ENCODE data around the gene FCGBP. TPM values are rescaled to one million over a fixed set of nuclear protein-coding genes. Genes with fewer than 3 reads are reported as not detected.
A peak's percentile ranks its signal among the peaks of the same experiment; 100 is the strongest.
"Not testable (repeated sequence)": the region's sequence is repeated elsewhere in the genome, so short reads cannot be mapped to it uniquely, and the experiment has no call there.

The FCGBP gene
- total RNA-seq, 2 donors from 2014 or later, result 3.4 to 6.6 TPM

DNA sequence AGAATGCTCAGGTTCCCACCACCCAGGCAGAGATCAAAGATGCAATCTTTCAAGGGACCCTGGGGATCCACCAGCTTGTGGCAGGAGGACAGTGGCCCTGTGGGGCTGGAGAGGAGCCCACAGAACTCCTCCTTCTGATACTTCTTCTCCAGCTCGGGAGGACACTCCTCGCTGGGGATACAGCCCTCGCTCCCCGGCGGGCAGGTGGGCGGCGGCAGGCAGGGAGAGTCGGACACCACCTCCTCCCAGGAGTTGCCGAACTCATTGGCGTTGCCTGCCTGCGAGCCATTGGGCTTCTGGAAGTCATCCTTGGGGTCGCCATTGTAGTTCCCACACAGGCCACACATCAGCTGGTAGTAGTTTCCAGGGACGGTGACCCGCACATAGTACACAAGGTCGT, 32.1 kb downstream of the FCGBP start:
- not testable (repeated sequence) for H3K4me1 Mint-ChIP-seq (ENCODE audit: low read depth in 2 of 2); H3K27ac Mint-ChIP-seq; DNase-seq (ENCODE audit: low spot score)

DNA sequence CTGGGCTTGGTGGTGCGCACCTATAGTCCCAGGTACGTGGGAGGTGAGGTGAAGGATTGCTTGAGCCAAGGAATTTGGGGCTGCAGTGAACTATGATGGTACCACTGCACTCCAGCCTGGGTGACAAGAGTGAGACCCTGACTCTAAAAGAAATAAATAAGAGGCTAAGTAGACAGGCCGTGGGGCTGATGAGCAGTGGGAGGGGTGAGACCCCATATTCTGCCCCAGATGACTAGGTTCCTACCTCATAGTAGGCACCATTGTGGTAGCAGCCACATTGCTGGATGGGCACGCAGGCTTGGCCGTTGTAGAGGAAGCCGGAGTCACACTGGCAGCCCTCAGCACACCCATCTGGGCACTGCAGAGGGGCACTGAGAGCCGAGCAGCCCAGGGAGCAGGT, 32.8 kb downstream of the FCGBP start:
- H3K9me3 Mint-ChIP-seq; ATAC-seq; H3K4me1 Mint-ChIP-seq (ENCODE audit: low read depth in 2 of 2); H3K27ac Mint-ChIP-seq; H3K36me3 Mint-ChIP-seq; H3K27me3 Mint-ChIP-seq; H3K4me3 Mint-ChIP-seq; DNase-seq (ENCODE audit: low spot score): not testable (repeated sequence)

More for the DNA sequence above, 32.1 kb downstream of the FCGBP start:
- not testable (repeated sequence) for H3K9me3 Mint-ChIP-seq, H3K27me3 Mint-ChIP-seq, H3K4me3 Mint-ChIP-seq, ATAC-seq, H3K36me3 Mint-ChIP-seq

DNA sequence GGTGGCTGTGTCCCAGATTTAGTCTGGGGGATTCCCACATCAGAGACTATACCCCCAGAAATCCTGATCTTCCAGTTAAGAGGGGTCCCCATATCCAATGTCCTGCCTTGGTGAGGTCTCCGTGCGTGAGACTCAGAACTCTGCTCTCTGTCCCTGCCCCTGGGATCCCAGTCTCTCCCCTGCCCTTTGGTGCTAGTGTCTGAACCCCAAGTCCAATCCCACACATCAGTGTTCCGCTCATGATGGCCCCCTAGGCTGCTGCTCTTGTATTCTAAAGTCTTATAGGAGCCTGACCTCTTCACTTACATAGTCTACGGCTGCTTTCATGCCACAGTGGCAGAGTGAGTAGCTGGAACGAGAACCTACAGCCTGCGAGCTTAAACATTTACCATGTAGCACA, 35.6 kb downstream of the FCGBP start:
- not testable (repeated sequence) for H3K4me1 Mint-ChIP-seq (ENCODE audit: low read depth in 2 of 2); ATAC-seq; H3K27me3 Mint-ChIP-seq; DNase-seq (ENCODE audit: low spot score); H3K9me3 Mint-ChIP-seq; H3K4me3 Mint-ChIP-seq; H3K36me3 Mint-ChIP-seq
- peak overlapping the region in 1 of 2 donors; percentile 60 for H3K27ac Mint-ChIP-seq

DNA sequence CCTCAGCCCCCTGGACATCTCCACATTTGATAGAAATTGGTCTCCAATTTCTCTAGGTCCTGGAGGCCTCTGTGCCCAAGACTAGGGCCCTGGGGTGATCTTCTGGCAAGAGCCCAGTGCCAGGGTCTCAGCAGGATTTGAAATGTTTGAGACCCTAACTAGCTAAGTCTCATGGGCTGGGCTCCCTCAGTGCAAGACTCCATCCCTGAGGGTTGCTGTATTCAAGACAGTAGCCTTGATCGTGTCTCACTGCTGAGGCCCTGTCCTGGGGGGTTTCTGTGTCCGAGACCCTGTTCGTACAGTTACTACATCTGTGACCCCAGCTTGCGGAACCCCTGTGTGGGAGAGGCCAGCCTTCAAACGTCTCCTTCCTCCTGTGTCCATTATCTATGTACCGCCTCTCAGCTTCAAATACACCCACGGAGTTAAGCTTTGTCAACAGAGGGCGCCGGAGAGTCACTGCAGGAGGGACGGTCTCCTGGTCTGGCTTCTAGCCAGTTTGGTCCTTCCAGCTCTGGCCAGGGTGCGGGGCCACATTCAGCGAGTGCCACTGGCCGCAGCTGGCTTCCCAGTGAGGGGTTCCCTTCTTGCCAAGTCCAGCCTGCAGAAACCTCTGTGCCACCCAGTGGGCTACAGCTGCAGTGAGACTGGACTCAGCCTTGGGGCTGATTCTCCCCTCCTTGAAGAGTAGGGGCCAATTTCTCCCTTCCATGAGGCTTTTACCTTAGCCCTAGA, 36.8 kb downstream of the FCGBP start:
- H3K9me3 Mint-ChIP-seq; H3K4me3 Mint-ChIP-seq; H3K27me3 Mint-ChIP-seq; H3K27ac Mint-ChIP-seq; H3K4me1 Mint-ChIP-seq (ENCODE audit: low read depth in 2 of 2); DNase-seq (ENCODE audit: low spot score); H3K36me3 Mint-ChIP-seq: not testable (repeated sequence)
- ATAC-seq, result peak; percentile 77 to 87

DNA sequence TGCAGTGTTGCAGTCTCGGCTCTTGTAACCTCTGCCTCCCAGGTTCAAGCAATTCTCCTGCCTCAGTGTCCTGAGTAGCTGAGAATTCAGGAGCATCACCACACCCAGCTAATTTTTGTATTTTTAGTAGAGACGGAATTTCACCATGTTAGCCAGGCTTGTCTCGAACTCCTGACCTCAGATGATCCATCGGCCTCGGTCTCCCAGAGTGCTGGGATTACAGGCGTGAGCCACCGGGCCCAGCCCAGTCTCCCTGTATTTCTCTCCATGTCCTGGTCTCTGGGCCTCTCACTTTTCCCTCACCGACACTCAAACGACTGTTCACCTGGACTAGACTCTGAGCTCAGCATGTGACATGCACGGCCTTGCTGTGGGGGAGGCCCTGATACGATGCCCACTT, 39.3 kb downstream of the FCGBP start:
- not testable (repeated sequence) for H3K4me3 Mint-ChIP-seq; H3K27ac Mint-ChIP-seq; DNase-seq (ENCODE audit: low spot score); H3K36me3 Mint-ChIP-seq; ATAC-seq; H3K27me3 Mint-ChIP-seq; H3K9me3 Mint-ChIP-seq; H3K4me1 Mint-ChIP-seq (ENCODE audit: low read depth in 2 of 2)

DNA sequence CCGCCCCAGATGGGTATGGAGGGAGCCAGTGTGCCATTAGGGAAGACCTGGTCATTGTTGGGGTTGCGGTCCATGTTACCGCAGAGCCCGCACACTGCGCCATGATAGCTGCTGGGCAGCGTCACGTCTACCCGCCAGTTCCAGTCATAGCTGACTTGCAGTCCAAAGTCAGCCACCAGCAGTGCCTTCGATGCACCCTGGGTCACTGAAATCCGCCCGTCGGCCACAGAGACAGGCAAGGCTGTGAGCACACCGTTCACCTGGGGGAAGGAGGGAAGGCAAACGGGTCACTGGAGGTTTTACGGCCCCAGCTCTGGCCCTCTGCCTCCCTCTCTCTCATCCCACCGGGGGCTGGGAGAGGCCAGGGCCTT, 40.2 kb downstream of the FCGBP start:
- H3K4me3 Mint-ChIP-seq; H3K9me3 Mint-ChIP-seq; H3K4me1 Mint-ChIP-seq (ENCODE audit: low read depth in 2 of 2); DNase-seq (ENCODE audit: low spot score); ATAC-seq; H3K36me3 Mint-ChIP-seq; H3K27me3 Mint-ChIP-seq; H3K27ac Mint-ChIP-seq: not testable (repeated sequence)

DNA sequence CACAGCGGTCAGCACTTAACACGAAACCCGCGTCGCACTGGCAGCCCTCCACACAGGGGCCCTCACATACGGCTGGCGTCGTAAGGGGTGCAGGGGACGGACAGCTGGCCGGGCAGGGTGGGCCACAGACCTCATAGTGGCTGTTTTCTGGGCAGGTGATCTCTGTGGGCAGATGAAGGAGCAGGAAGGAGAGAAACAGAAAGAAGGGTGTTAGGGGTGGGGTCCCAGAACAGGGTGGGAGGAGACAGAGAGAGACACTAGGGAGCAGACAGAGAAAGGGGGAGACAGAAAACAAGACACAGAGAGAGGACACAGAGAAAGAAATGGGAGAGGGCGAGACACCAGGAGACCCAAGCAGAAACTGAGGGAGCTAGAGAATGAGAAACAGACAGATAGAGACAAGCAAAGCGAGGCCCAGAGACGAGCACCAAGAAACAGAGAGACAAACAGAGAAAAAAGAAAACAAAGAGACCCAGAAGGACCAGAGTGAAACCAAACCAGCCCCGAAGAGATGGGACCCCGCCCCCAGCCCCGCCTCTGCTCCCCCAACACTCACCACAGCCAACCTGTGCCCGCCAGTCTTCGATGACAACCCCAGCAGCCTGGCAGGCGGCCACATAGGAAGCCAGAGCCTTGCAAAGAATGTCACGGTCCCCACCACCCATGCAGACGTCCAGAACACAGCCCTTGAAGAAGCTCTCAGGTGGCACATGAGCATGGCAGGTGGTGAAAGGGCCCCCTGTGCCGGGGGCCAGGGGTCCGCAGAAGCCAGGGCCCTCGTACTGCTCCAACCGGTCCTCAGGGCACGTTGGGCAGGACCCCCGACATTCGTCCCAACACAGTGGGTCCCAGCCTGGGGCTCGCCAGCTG, 40.8 kb downstream of the FCGBP start:
- peak overlapping the region; percentile 21 for H3K4me3 Mint-ChIP-seq
- H3K27ac Mint-ChIP-seq, result peak overlapping the region in 1 of 2 donors; percentile 30
- not testable (repeated sequence) for H3K9me3 Mint-ChIP-seq; DNase-seq (ENCODE audit: low spot score); H3K36me3 Mint-ChIP-seq; H3K4me1 Mint-ChIP-seq (ENCODE audit: low read depth in 2 of 2); H3K27me3 Mint-ChIP-seq
- ATAC-seq, result peak in 1 of 2 donors; percentile 17

DNA sequence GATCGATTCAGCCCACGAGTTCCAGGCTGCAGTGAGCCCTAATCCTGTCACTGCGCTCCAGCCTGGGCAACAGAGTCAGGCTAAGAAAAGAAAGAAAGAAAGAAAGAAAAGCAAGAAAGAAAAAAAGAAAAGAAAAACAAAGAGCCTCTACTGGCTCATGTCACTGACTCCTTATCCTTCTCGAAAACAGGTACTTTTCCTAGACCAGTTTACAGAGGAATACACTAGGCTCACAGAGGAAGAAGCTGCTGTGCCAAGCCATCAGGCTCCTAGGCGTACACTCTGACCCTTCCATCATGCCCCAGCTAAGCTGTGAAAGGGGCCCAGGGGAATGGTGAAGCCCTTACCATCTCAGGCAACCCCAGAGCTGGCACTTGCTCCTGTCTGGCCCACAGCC, 41.9 kb downstream of the FCGBP start:
- H3K4me1 Mint-ChIP-seq (ENCODE audit: low read depth in 2 of 2); H3K36me3 Mint-ChIP-seq; H3K4me3 Mint-ChIP-seq; DNase-seq (ENCODE audit: low spot score); H3K27ac Mint-ChIP-seq; H3K27me3 Mint-ChIP-seq; H3K9me3 Mint-ChIP-seq; ATAC-seq: not testable (repeated sequence)

DNA sequence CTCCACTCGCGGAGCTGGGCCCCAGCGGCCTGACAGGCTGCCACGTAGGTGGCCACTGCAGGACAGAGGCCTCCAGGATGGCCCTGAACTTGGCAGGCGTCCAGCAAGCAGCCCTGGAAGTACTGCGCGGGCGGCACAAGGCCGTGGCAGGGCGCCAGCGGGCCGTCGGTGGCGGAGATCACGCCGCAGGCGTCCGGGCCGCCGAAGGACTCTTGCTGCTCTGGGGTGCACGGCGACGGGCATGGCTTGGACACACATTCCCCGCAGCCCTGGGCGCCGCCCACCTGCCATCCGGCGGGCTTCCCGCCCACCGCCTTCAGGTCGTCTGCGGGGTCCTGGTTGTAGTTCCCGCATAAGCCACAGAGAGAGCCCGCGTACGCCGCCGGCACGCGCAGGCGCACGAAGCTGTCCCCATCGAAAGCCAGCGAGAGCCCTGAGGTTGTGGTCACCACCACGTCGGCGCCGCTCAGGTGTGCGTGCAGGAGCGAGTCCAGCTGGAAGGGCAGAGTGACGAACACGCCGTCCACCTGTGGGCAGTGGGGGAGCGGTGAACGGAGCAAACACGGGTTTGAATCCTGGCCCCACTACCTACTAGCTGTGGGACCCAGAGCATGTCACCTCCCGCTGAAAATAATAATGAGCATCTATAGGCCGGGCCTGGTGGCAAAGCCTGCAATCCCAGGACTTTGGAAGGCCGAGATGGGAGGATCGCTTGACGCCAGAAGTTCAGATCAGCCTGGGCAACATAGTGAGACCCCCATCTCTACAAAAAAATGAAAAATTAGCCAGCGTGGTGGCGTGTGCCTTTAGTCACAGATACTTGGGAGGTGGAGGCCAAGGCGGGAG, 42.6 kb downstream of the FCGBP start:
- not testable (repeated sequence) for H3K9me3 Mint-ChIP-seq; H3K27me3 Mint-ChIP-seq; DNase-seq (ENCODE audit: low spot score); H3K4me1 Mint-ChIP-seq (ENCODE audit: low read depth in 2 of 2); H3K4me3 Mint-ChIP-seq; H3K36me3 Mint-ChIP-seq; H3K27ac Mint-ChIP-seq
- peak; percentile 3 to 28 for ATAC-seq

DNA sequence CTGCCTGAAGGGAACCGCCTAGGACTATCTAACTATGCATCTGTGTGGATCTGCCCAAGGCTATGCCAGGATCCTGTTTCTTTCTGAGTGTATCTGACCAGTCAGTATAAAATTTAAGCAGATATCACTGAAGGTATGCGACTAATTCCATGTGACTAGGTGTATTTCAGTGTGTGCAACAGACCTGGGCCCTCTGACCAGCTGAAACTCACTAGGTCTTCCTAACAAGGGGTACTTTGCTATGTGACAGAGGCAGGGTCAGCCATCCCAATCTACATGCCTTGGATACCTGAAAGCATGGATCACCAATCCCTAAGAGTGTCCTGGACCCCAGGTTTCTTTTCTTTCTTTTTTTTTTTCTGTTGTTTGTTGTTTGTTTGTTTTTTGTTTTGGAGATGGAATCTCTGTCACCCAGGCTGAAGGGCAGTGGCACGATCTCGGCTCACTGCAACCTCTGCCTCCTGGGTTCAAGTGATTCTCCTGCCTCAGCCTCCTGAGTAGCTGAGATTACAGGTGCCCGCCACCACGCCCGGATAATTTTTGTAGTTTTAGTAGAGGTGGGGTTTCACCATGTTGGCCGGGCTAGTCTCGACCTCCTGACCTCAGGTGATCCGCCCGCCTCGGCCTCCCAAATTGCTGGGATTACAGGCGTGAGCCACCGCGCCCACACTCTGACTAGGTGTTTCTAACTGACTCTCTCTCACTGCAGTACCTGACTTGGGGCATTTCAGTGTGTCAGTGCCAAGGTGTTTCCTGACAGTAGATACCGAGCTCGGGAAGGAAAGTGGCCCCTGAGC, 43.5 kb downstream of the FCGBP start:
- DNase-seq (ENCODE audit: low spot score), result no peak
- Mint-ChIP-seq H3K27ac (peak overlapping the region in 1 of 2 donors; percentile 66), H3K27me3 (no peaks in the 10 kb centered on the region), H3K4me1 (ENCODE audit: low read depth in 2 of 2) (peaks cover 6 to 8% of the 10 kb centered on the region in 2 donors), H3K9me3 (no peaks in the 10 kb centered on the region), H3K36me3 (no peaks in the 10 kb centered on the region), H3K4me3 (no peak overlapping the region)
- no peak for ATAC-seq

DNA sequence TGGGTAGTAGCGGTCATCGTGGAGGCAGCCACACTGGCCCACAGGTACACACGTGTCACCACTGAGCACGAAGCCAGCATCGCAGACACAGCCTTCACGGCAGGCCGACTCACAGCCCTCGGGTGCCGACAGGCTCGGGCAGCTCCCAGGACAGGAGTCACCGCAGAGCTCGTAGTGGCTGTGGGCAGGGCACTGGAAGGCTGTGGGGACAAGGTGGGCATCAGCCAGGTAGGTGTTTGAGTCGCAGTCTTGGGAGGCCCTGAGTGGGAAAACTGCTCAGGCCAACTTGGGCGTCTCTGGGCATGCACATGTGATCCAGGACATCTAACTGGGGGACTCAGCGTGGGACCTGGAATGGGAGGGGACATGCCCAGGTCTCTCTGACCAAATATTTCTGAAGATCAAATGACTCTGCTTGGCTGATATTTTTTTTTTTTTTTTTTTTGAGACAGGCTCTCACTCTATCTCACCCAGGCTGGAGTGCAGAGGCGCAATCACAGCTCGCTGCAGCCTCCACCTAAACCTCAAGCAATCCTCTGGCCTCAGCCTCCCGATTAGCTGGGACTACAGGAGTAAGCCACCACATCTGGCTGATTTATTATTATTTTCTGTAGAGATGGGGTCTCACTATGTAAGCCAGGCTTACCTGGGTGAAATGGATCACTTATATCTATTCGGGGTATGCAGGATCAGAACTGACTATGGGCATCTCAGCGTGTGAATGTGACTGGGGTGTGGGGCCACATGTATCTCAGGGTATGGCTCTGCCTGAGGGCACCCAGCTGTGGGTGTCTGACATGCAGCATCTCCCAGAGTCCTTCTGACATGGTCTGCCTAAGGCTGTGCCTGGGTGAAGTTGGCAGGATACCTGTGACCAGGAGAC, 44.3 kb downstream of the FCGBP start:
- not testable (repeated sequence) for H3K27ac Mint-ChIP-seq; H3K36me3 Mint-ChIP-seq; H3K27me3 Mint-ChIP-seq; H3K4me3 Mint-ChIP-seq; DNase-seq (ENCODE audit: low spot score); H3K9me3 Mint-ChIP-seq; H3K4me1 Mint-ChIP-seq (ENCODE audit: low read depth in 2 of 2)
- peak in 1 of 2 donors; percentile 4 for ATAC-seq

DNA sequence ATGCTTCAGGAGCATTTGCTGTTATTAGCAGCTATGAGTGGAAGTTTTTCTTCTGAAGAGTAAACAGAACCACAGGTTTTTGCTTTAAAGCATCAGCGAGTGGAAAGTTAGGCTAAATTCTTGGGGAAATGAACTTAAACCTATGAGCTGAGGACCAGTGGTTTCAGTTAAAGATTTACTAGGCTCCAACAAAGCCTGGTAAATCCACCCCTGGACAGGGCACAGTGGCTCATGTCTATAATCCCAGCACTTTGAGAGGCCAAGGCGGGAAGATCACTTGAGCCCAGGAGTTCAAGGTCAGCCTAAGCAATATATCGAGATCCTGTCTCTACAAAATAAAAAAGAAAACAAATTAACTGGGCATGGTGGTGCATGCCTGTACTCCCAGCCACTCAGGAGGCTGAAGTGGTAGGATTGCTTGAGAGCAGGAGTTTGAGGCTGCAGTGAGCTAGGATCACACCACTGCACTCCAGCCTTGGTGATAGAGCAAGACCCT, 46.9 kb downstream of the FCGBP start:
- not testable (repeated sequence) for H3K9me3 Mint-ChIP-seq; H3K27ac Mint-ChIP-seq; H3K27me3 Mint-ChIP-seq; H3K36me3 Mint-ChIP-seq; H3K4me1 Mint-ChIP-seq (ENCODE audit: low read depth in 2 of 2); ATAC-seq; DNase-seq (ENCODE audit: low spot score); H3K4me3 Mint-ChIP-seq
